Naive thymus-derived CD4-positive, alpha-beta T cell (primary cell): ENCODE data around the gene LECT2. TPM values are rescaled to one million over a fixed set of nuclear protein-coding genes. Genes with fewer than 3 reads are reported as not detected.

Experiments
- ATAC-seq: fragments of 150-1000 bp; cut with Tn5 transposase; 2 replicates; pipeline ENCODE4 v1.10.0; 2021; ENCODE audit warnings: mild to moderate bottlenecking, moderate library complexity
- CTCF ChIA-PET: fragments of 350-600 bp; sonication (Branson Sonifier 250); formaldehyde crosslinking; loops from one replicate; lab custom pipeline; 2021; ENCODE audit warnings: antibody characterized with exemption; lab: Charles Lee
- POLR2A ChIA-PET: fragments of 350-600 bp; sonication (Branson Sonifier 250); formaldehyde crosslinking; loops from one replicate; lab custom pipeline; 2021; ENCODE audit warnings: antibody characterized with exemption, inconsistent platforms; lab: Charles Lee
- DNase-seq, 9 donors: peaks; one replicate each; pipeline versions ENCODE4 v3.0.0 to v3.0.0-alpha.2; 2020 to 2022; ENCODE audit warnings: mixed read lengths in 1 of 9
- H3K27ac ChIP-seq: one replicate; pipeline ENCODE4 v1.7.0; 2013; ENCODE audit warnings: mild to moderate bottlenecking, low read depth, low read length, moderate library complexity
- H3K27me3 ChIP-seq, 2 donors: one replicate each; pipeline ENCODE4 v1.7.0; 2013; ENCODE audit warnings: low read length in 2 of 2, mild to moderate bottlenecking in 2 of 2, moderate library complexity in 2 of 2; ENCODE audit not compliant: control insufficient read depth in 2 of 2, insufficient read depth in 2 of 2
- H3K36me3 ChIP-seq, 3 experiments: 1 replicate in 2 of 3; 2 replicates in 1 of 3; pipeline ENCODE4 v1.7.0; 2013; ENCODE audit warnings: low read length in 3 of 3, mild to moderate bottlenecking in 3 of 3, moderate library complexity in 1 of 3; ENCODE audit not compliant: insufficient read depth in 3 of 3, control insufficient read depth in 2 of 3
- H3K4me1 ChIP-seq, 2 donors: one replicate each; pipeline ENCODE4 v1.7.0; 2013; ENCODE audit warnings: low read length in 2 of 2, mild to moderate bottlenecking in 2 of 2, moderate library complexity in 1 of 2; ENCODE audit not compliant: control insufficient read depth in 2 of 2, insufficient read depth in 2 of 2
- H3K4me3 ChIP-seq: 2 replicates; pipeline ENCODE4 v1.7.0; 2013; ENCODE audit warnings: mild to moderate bottlenecking, low read length
- H3K9me3 ChIP-seq, 3 experiments: 1 replicate in 2 of 3; 2 replicates in 1 of 3; pipeline ENCODE4 v1.7.0; 2013; ENCODE audit warnings: low read length in 3 of 3; ENCODE audit not compliant: control insufficient read depth in 2 of 3
- H3K27ac Mint-ChIP-seq, 9 donors: one replicate each; pipeline ENCODE4 v1.8.0; 2020 to 2022; ENCODE audit warnings: mixed read lengths in 9 of 9, mild to moderate bottlenecking in 8 of 9, moderate library complexity in 5 of 9, inconsistent platforms in 2 of 9
- H3K27me3 Mint-ChIP-seq, 5 donors: one replicate each; pipeline ENCODE4 v1.8.0; 2021 to 2022; ENCODE audit warnings: mixed read lengths in 5 of 5, mild to moderate bottlenecking in 1 of 5
- H3K36me3 Mint-ChIP-seq, 5 donors: one replicate each; pipeline ENCODE4 v1.8.0; 2020 to 2022; ENCODE audit warnings: mixed read lengths in 5 of 5, mild to moderate bottlenecking in 3 of 5, inconsistent platforms in 1 of 5
- H3K4me1 Mint-ChIP-seq, 7 donors: one replicate each; pipeline ENCODE4 v1.8.0; 2020 to 2022; ENCODE audit warnings: mixed read lengths in 7 of 7, mild to moderate bottlenecking in 3 of 7, inconsistent platforms in 1 of 7
- H3K4me3 Mint-ChIP-seq, 10 donors: one replicate each; pipeline ENCODE4 v1.8.0; 2020 to 2022; ENCODE audit warnings: mild to moderate bottlenecking in 10 of 10, mixed read lengths in 10 of 10, moderate library complexity in 6 of 10, inconsistent platforms in 2 of 10
- H3K9me3 Mint-ChIP-seq, 11 donors: one replicate each; pipeline ENCODE4 v1.8.0; 2020 to 2022; ENCODE audit warnings: mixed read lengths in 11 of 11, mild to moderate bottlenecking in 4 of 11, inconsistent platforms in 1 of 11, moderate library complexity in 1 of 11
- intact Hi-C, 2 donors: fragments of 100-400 bp; cut with micrococcal nuclease; formaldehyde crosslinking; loops; one replicate each; pipeline ENCODE4 v1.15.1; 2023
- polyA plus RNA-seq, 2 donors: library from polyadenylated mRNA; unstranded; fragments of 300-500 nt; fragmentation: Illumina TruSeq; gene quantifications; one replicate each; pipeline ENCODE4 v1.2.3, GENCODE V29; 2021
- total RNA-seq, 6 experiments: library from RNA in 5 of 6; stranded (reverse) in 5 of 6; gene quantifications; 1 replicate in 5 of 6; 2 replicates in 1 of 6; pipeline ENCODE4 v1.2.3 and lab custom pipeline; 2021 to 2026

The LECT2 gene
- total and polyA plus RNA-seq, 7 experiments from 2014 or later: not detected

- Mint-ChIP-seq H3K36me3 (peaks cover 0 to 6% (median 0%) of the 10 kb centered on the region in 5 donors), H3K9me3 (peaks cover 0 to 20% (median 8%) of the 10 kb centered on the region in 11 donors), H3K27me3 (peaks cover 37 to 74% (median 52%) of the 10 kb centered on the region in 5 donors), H3K4me1 (no peaks in the 10 kb centered on the region), H3K27ac (no peak overlapping the region), H3K4me3 (no peak overlapping the region)
- ATAC-seq (no peak), DNase-seq (no peak)
- H3K4me1 ChIP-seq: no peaks in the 10 kb centered on the region
- POLR2A ChIA-PET: interaction anchor here (0.7 kb wide), 1 partner anchor 216 kb away, joined by 3 read pairs; no protein-coding TSS in a partner anchor
- no peak overlapping the region for H3K27ac ChIP-seq
- H3K27me3 ChIP-seq: peaks cover 0 to 3% of the 10 kb centered on the region in 2 donors
- H3K36me3 ChIP-seq: no peaks in the 10 kb centered on the region
- H3K9me3 ChIP-seq: no peaks in the 10 kb centered on the region
- intact Hi-C loops: no loop called here
- CTCF ChIA-PET: no interaction called here
- no peak overlapping the region for H3K4me3 ChIP-seq
These were observed 19.3 kb upstream of the LECT2 start for GRCh38 chr5:135974021-135974600.

GRCh38 chr5:135973323-135974020 lies 18.7 kb upstream of the LECT2 start:
- Histone ChIP-seq H3K9me3 (no peaks in the 10 kb centered on the region), H3K27ac (no peak overlapping the region), H3K4me1 (no peaks in the 10 kb centered on the region), H3K27me3 (peaks cover 0 to 3% of the 10 kb centered on the region in 2 donors), H3K4me3 (no peak overlapping the region), H3K36me3 (no peaks in the 10 kb centered on the region)
- ATAC-seq (no peak), DNase-seq (no peak)
- H3K36me3 Mint-ChIP-seq: peaks cover 0 to 6% (median 0%) of the 10 kb centered on the region in 5 donors
- H3K4me3 Mint-ChIP-seq: no peak overlapping the region
- intact Hi-C loops: no loop called here
- no peak overlapping the region for H3K27ac Mint-ChIP-seq
- H3K9me3 Mint-ChIP-seq: peaks cover 0 to 23% (median 8%) of the 10 kb centered on the region in 11 donors
- H3K27me3 Mint-ChIP-seq: peaks cover 36 to 70% (median 55%) of the 10 kb centered on the region in 5 donors
- CTCF ChIA-PET: no interaction called here
- POLR2A ChIA-PET: no interaction called here
- no peaks in the 10 kb centered on the region for H3K4me1 Mint-ChIP-seq

GRCh38 chr5:135971701-135972100 lies 16.9 kb upstream of the LECT2 start:
- POLR2A ChIA-PET: no interaction called here
- Mint-ChIP-seq H3K27me3 (peaks cover 29 to 57% (median 51%) of the 10 kb centered on the region in 5 donors), H3K4me3 (no peak overlapping the region), H3K27ac (no peak overlapping the region), H3K4me1 (no peaks in the 10 kb centered on the region), H3K9me3 (peaks cover 0 to 29% (median 14%) of the 10 kb centered on the region in 11 donors), H3K36me3 (peaks cover 0 to 6% (median 0%) of the 10 kb centered on the region in 5 donors)
- ATAC-seq (no peak), DNase-seq (no peak)
- H3K27ac ChIP-seq: no peak overlapping the region
- H3K9me3 ChIP-seq: no peaks in the 10 kb centered on the region
- intact Hi-C loops: no loop called here
- H3K27me3 ChIP-seq: peaks cover 0 to 3% of the 10 kb centered on the region in 2 donors
- H3K4me3 ChIP-seq: no peak overlapping the region
- no peaks in the 10 kb centered on the region for H3K36me3 ChIP-seq
- H3K4me1 ChIP-seq: no peaks in the 10 kb centered on the region
- CTCF ChIA-PET: no interaction called here

- Histone ChIP-seq H3K4me1 (no peaks in the 10 kb centered on the region), H3K27ac (no peak overlapping the region), H3K36me3 (no peaks in the 10 kb centered on the region), H3K9me3 (no peaks in the 10 kb centered on the region), H3K27me3 (no peaks in the 10 kb centered on the region), H3K4me3 (no peak overlapping the region)
- Mint-ChIP-seq H3K4me1 (no peaks in the 10 kb centered on the region), H3K36me3 (peaks cover 0 to 6% (median 0%) of the 10 kb centered on the region in 5 donors), H3K9me3 (peaks cover 0 to 28% (median 12%) of the 10 kb centered on the region in 11 donors), H3K27ac (no peak overlapping the region), H3K4me3 (no peak overlapping the region), H3K27me3 (peaks cover 9 to 32% (median 17%) of the 10 kb centered on the region in 5 donors)
- ChIA-PET POLR2A (no interaction called here), CTCF (interaction anchor here (0.8 kb wide), 1 partner anchor 83 kb away, joined by 4 read pairs; no protein-coding TSS in a partner anchor)
- ATAC-seq (no peak), DNase-seq (no peak)
- intact Hi-C loops: no loop called here
These were observed 12.0 kb upstream of the LECT2 start for GRCh38 chr5:135966790-135967189.

GRCh38 chr5:135966165-135966564 lies 11.4 kb upstream of the LECT2 start:
- H3K27ac Mint-ChIP-seq: no peak overlapping the region
- intact Hi-C loops: no loop called here
- POLR2A ChIA-PET: no interaction called here
- Histone ChIP-seq H3K4me3 (no peak overlapping the region), H3K27me3 (no peaks in the 10 kb centered on the region), H3K9me3 (no peaks in the 10 kb centered on the region), H3K4me1 (no peaks in the 10 kb centered on the region), H3K36me3 (no peaks in the 10 kb centered on the region), H3K27ac (no peak overlapping the region)
- CTCF ChIA-PET: no interaction called here
- no peak overlapping the region for H3K4me3 Mint-ChIP-seq
- peaks cover 0 to 22% (median 9%) of the 10 kb centered on the region in 11 donors for H3K9me3 Mint-ChIP-seq
- peaks cover 0 to 4% (median 0%) of the 10 kb centered on the region in 5 donors for H3K36me3 Mint-ChIP-seq
- DNase-seq (no peak), ATAC-seq (no peak)
- H3K4me1 Mint-ChIP-seq: no peaks in the 10 kb centered on the region
- peaks cover 8 to 25% (median 14%) of the 10 kb centered on the region in 5 donors for H3K27me3 Mint-ChIP-seq

GRCh38 chr5:135965504-135965903 lies 10.7 kb upstream of the LECT2 start:
- ATAC-seq (no peak), DNase-seq (no peak)
- peaks cover 0 to 17% (median 6%) of the 10 kb centered on the region in 11 donors for H3K9me3 Mint-ChIP-seq
- POLR2A ChIA-PET: no interaction called here
- no peaks in the 10 kb centered on the region for H3K36me3 Mint-ChIP-seq
- CTCF ChIA-PET: no interaction called here
- no peaks in the 10 kb centered on the region for H3K9me3 ChIP-seq
- H3K27me3 Mint-ChIP-seq: peaks cover 4 to 22% (median 13%) of the 10 kb centered on the region in 5 donors
- H3K4me1 ChIP-seq: no peaks in the 10 kb centered on the region
- H3K4me3 ChIP-seq: no peak overlapping the region
- H3K36me3 ChIP-seq: no peaks in the 10 kb centered on the region
- H3K4me1 Mint-ChIP-seq: no peaks in the 10 kb centered on the region
- intact Hi-C loops: no loop called here
- no peaks in the 10 kb centered on the region for H3K27me3 ChIP-seq
- no peak overlapping the region for H3K27ac Mint-ChIP-seq
- no peak overlapping the region for H3K27ac ChIP-seq
- no peak overlapping the region for H3K4me3 Mint-ChIP-seq
